ENCODE results near the gene ITM2B.
A peak's percentile ranks its signal among the peaks of the same experiment; 100 is the strongest.

The ITM2B gene

GRCh38 chr13:48263196-48263595 lies 30.2 kb downstream of the ITM2B start:
- no peak for DNase-seq

DNA sequence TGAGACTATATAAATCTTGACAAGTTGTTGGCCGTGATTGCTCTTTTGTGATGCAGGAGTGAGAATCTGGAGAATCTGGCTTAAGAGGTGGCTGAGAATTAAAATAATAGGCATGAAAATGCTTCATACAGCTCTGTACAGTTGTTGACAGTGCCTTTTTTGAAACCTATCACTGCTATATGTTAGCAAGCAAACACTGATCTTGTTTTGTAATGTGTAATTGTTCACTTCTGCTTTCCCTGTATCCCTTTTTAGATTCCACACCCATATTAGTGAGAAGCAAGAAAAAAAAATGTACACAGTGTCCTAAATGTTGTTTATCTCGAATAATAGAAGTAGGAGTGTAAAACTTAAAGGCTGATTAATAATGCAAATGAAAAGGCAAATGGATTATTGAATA lies 31.1 kb downstream of the ITM2B start:
- DNase-seq = no peak

GRCh38 chr13:48265217-48265815 lies 32.3 kb downstream of the ITM2B start:
- no peak for DNase-seq

- no peak for DNase-seq
These were observed 33.1 kb downstream of the ITM2B start for GRCh38 chr13:48266150-48266549.

DNA sequence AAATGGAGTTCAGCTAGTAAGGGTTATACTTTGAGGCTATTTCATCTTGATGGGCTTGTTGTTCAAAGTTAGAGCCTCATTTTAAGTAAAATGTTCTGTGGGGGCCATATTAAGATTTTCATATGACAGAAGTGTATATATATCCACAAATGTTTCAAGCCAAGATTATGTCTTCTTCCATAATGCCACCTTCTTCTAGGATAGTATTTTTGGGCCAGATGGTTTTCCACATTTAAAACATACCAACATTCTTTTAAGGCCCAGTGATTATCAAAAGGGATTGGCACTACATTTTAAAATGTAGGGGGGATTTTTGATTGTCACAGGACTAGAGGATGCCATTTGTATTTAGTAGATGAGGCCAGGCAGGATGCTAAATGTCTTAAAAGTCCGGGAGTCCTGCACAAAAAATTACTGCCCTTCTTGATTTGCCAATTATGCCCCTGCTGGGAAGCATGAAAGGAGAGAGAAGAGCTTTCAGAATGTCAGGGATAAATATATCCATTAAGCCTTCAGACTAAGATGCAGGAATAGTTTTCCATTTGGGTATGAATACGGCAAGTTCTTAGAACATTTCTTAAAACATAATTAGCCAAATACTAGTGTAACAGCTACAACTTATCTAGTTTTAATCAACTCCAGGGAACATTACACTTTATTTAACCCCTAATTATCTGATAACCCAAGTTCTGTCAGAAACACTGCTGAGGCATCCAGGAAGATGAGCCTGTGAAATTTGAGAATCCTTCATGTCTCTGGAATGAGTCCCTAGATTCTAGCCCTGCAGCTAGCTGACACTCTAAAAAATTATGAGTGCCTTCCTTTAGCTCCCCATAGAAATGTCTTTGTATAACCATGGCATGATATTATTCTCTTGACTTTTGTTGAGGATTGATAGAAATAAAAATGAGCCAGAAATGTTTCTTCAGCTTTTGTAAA lies 34.0 kb downstream of the ITM2B start:
- no peak for DNase-seq

GRCh38 chr13:48268019-48268418 lies 35.0 kb downstream of the ITM2B start:
- DNase-seq = no peak

- no peak for DNase-seq
These were observed 40.3 kb downstream of the ITM2B start for GRCh38 chr13:48273346-48273745.

DNA sequence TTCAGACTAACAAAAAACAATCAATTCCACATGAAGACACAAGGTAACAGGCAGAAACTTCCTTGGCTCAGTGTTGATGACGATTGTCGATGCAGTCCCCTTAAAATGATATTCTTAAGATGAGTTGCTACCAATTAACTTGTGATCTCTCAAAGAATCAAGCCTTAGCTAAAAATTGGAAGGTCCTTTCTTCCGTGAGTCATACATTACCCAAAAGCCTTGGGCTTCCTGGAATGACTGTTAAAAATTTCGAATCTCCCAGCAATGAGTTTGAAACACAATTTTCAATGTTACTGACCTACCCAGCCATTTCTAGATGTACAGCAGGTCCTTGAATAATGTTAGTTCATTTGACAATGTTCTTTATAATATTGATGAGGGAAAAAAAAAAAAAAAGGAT lies 42.5 kb downstream of the ITM2B start:
- no peak for DNase-seq

DNA sequence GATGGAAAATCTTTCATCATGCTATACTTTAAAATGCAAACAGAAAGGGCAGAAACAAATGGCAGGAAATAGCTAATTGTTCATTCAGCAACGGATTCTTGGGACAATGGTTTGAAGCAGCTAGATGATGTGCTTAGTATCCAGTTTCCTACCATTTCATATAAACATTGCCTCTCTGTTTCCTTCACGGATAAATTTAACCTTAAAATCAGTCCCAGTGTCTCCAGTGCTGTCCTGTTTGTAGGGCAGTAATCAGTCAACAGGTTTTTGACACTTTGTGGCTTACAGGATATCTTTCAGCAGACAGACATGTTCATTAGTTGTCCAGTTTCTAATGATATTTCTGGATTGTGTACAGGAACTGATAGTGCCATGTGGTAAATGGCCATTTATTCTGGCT lies 45.8 kb downstream of the ITM2B start:
- DNase-seq = no peak

DNA sequence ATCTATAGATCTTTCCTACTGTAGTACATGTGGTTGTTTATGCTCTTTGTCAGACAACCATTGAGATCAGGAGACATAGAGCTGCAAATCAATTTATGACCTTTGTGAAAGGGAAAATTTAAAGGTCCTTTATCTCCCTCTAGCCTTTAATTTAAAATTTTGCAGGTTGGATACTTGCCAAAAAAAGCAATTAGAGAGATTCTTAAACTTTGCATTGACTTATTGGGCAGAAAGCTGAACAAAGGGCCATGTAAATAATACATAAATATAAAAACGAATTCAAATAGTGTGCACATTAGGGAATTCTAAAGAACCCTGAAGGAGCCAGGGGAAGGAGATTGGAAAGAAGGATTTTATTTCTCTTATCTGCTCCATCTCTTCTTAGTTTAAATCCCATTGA lies 48.5 kb downstream of the ITM2B start:
- no peak for DNase-seq

GRCh38 chr13:48291730-48292129 lies 58.7 kb downstream of the ITM2B start:
- no peak for DNase-seq

DNA sequence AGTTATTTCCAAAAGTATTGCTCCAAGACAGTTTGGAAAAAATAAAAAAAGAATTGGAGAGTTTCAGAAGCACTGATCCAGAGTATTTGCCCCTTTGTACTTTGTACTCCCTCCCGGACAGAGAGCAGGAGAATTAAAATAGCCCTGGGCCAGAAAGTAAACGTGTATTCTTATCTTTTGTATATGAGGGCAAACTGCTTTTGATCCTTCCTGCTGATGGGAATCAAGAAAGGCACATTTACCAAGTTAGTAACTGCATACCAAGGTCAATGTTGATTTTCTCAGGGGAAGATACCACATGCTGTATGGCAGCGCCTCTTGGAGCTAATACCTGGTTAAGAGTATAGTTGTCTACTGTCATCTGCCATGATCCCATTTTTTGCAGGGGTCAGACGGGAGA lies 59.6 kb downstream of the ITM2B start:
- no peak for DNase-seq

- no peak for DNase-seq
These were observed 61.6 kb downstream of the ITM2B start for GRCh38 chr13:48294653-48295052.

- no peak for DNase-seq
These were observed 62.3 kb downstream of the ITM2B start for GRCh38 chr13:48295271-48295670.

GRCh38 chr13:48296528-48296927 lies 63.5 kb downstream of the ITM2B start:
- no peak for DNase-seq

- no peak for DNase-seq
These were observed 64.3 kb downstream of the ITM2B start for GRCh38 chr13:48297131-48297786.

- no peak for DNase-seq
These were observed 66.6 kb downstream of the ITM2B start for GRCh38 chr13:48299591-48299990.

GRCh38 chr13:48302871-48303358 lies 69.9 kb downstream of the ITM2B start:
- no peak for DNase-seq

DNA sequence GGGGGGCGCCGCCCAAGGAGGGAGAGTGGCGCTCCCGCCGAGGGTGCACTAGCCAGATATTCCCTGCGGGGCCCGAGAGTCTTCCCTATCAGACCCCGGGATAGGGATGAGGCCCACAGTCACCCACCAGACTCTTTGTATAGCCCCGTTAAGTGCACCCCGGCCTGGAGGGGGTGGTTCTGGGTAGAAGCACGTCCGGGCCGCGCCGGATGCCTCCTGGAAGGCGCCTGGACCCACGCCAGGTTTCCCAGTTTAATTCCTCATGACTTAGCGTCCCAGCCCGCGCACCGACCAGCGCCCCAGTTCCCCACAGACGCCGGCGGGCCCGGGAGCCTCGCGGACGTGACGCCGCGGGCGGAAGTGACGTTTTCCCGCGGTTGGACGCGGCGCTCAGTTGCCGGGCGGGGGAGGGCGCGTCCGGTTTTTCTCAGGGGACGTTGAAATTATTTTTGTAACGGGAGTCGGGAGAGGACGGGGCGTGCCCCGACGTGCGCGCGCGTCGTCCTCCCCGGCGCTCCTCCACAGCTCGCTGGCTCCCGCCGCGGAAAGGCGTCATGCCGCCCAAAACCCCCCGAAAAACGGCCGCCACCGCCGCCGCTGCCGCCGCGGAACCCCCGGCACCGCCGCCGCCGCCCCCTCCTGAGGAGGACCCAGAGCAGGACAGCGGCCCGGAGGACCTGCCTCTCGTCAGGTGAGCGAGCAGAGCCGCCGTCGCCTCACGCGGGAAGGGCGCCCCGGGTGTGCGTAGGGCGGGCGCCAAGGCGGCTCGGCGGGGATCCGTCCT lies 70.5 kb downstream of the ITM2B start, which contains the start of gene RB1:
Gene RB1 (plus strand): TSS at position 393 of the 784 bp plus-strand sequence. CDS start 162 bp downstream, at position 555.
- peak; percentile 73 to 80 for DNase-seq

- DNase-seq = peak in 1 of 2 experiments; percentile 24
These were observed 71.3 kb downstream of the ITM2B start for GRCh38 chr13:48304143-48304876.

DNA sequence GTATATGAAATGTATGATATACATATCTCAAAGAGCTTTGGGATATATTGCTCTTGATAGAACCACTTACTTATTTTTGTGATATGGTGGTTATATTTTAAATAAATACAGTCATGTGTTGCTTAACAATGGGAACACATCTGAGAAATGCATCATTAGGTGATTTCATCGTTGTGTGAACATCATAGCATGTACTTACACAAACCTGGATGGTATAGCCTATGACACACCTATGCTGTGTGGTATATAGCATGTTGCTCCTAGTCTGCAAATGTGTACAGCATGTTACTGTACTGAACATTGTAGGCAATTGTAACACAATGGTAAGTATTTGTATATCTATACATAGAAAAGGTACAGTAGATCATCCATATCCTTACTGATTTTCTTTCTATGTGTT lies 78.2 kb downstream of the ITM2B start:
- DNase-seq = no peak

Data from NCI-H524 (cell line).